ENCODE measurements around the gene FAM200B. TPM values are rescaled to one million over a fixed set of nuclear protein-coding genes. Genes with fewer than 3 reads are reported as not detected.

FAM200B gene
- total and polyA plus RNA-seq, 2 of the 4 experiments (the other 2 are of a cell fraction) = 16.7 to 18.5 TPM

- Histone ChIP-seq H2AFZ (replicated peaks; ENCODE audit: low read length, poor library complexity) (no peak overlapping the region), H4K91ac (ENCODE audit: insufficient read depth, low read depth, low read length) (no peak overlapping the region; the same call in 1 of the 2 replicates), H4K8ac (ENCODE audit: low read depth in 2 of 2, low read length in 2 of 2) (peak overlapping the region in 1 of 2 experiments; percentile 23; a peak in 1 of 4 replicates), H3K79me1 (ENCODE audit: low read depth in 1 of 2, low read length in 2 of 2) (peaks cover 2 to 13% of the 10 kb centered on the region in 2 experiments; a peak in 2 of 4 replicates), H3K9me3 (ENCODE audit: control insufficient read depth, insufficient read depth, low read length) (no peaks in the 10 kb centered on the region), H3K36me3 (ENCODE audit: control insufficient read depth, insufficient read depth, low read length) (no peaks in the 10 kb centered on the region), H3K27me3 (ENCODE audit: control insufficient read depth, insufficient read depth, low read length) (no peaks in the 10 kb centered on the region), H2BK5ac (ENCODE audit: low read depth, low read length, poor library complexity, severe bottlenecking) (no peak overlapping the region), H3K4ac (ENCODE audit: low read depth, low read length) (no peak overlapping the region), H3K27ac (ENCODE audit: insufficient read depth, low read length) (no peak overlapping the region), H3K56ac (ENCODE audit: extremely low read depth, insufficient read depth, low read length) (no peak overlapping the region), H3K9me1 (ENCODE audit: insufficient read depth, low read length) (0 out of 2 replicates have a peak, but pooled peaks cover 8% of the 10 kb centered on the region), H3K4me2 (ENCODE audit: low read depth, low read length) (no peak overlapping the region), H2BK15ac (ENCODE audit: low read depth, low read length) (0 out of 3 replicates have a peak overlapping the region, but pooled peaks have one; percentile 33), H4K5ac (ENCODE audit: low read depth, low read length) (no peak overlapping the region), H3K9ac (ENCODE audit: low read depth, low read length) (no peak overlapping the region), H3K14ac (replicated peaks; ENCODE audit: low read depth, low read length) (no peak overlapping the region), H3K4me3 (ENCODE audit: insufficient read depth, low read depth, low read length) (no peak overlapping the region), H3K23ac (ENCODE audit: low read depth, low read length) (no peak overlapping the region), H4K20me1 (ENCODE audit: insufficient read depth, low read length) (no peaks in the 10 kb centered on the region), H2AK5ac (ENCODE audit: low read depth, low read length) (0 out of 2 replicates have a peak overlapping the region, but pooled peaks have one; percentile 7), H2AK9ac (replicated peaks; ENCODE audit: low read depth, low read length, poor library complexity) (no peak overlapping the region), H2BK120ac (ENCODE audit: low read depth, low read length) (peak overlapping the region; percentile 32; the same call in 1 of the 2 replicates), H3K18ac (ENCODE audit: low read depth, low read length) (no peak overlapping the region; the same call in 1 of the 2 replicates), H3K4me1 (ENCODE audit: control insufficient read depth, insufficient read depth, low read length) (peaks cover 10% of the 10 kb centered on the region), H2BK20ac (ENCODE audit: low read depth, low read length) (peak overlapping the region; percentile 9)
- dilution Hi-C loops (cut with HindIII; ENCODE audit: low sequenced_read_pairs, unreplicated experiment) = no loop called here
- ChIA-PET CTCF (interaction anchor here (1.3 kb wide), 1 partner anchor 12 kb away, joined by 3 read pairs; no protein-coding TSS in a partner anchor), POLR2A (ENCODE audit: unreplicated experiment) (no interaction called here)
- DNase-seq = no peak
- no peak for ATAC-seq (ENCODE audit: low read depth)
- TF ChIP-seq MAFK (IDR thresholded peaks at IDR 0.05; ENCODE audit: low read depth, low read length) (no peak), USF2 (IDR thresholded peaks at IDR 0.05; ENCODE audit: low read depth, low read length) (no peak), POLR2A (IDR thresholded peaks at IDR 0.05; ENCODE audit: low read depth, low read length) (no peak), BHLHE40 (IDR thresholded peaks at IDR 0.05; ENCODE audit: low read depth, low read length) (no peak), RAD21 (IDR thresholded peaks at IDR 0.05; ENCODE audit: low read length) (no peak), FOS (IDR thresholded peaks at IDR 0.05; ENCODE audit: low read depth, low read length) (no peak), SMC3 (IDR thresholded peaks at IDR 0.05; ENCODE audit: low read depth, low read length) (no peak), NFE2L2 (IDR thresholded peaks at IDR 0.05; ENCODE audit: low read depth, low read length) (no peak), MAZ (IDR thresholded peaks at IDR 0.05; ENCODE audit: borderline replicate concordance, low read depth, low read length) (no peak), CHD1 (IDR thresholded peaks at IDR 0.05; ENCODE audit: low read depth, low read length) (no peak), RFX5 (IDR thresholded peaks at IDR 0.05; ENCODE audit: low read depth, low read length) (no peak), MXI1 (IDR thresholded peaks at IDR 0.05; ENCODE audit: borderline replicate concordance, low read depth, low read length) (no peak)
- BruUV-seq (replicated peaks) = no TSS peak
- intact Hi-C loops (cut with micrococcal nuclease) = no loop called here
- WGBS, 2 experiments (ENCODE audit: extremely low coverage in 2 of 2, insufficient read length in 1 of 2) = no CpG with 5 or more reads among the region's 4 CpGs
- in situ Hi-C loops (cut with MboI; ENCODE audit: low sequenced_read_pairs) = loop anchor here (25.0 kb wide), 1 partner anchor 682 kb away; the partner anchor contains the start of gene CPEB2
Measured at GRCh38 chr4:15694431-15694830, 12.8 kb downstream of the FAM200B start.

Measured in IMR-90 (cell line).